Stimulated activated CD8-positive, alpha-beta memory T cell treated with anti-CD3 and anti-CD28 coated beads, Interleukin-4, amount 100 ng/mL, for 4 hours (primary cell): ENCODE results near the gene TMEM170A.
"Not testable (repeated sequence)": the region's sequence is repeated elsewhere in the genome, so short reads cannot be mapped to it uniquely, and the experiment has no call there.

Experiments
- DNase-seq, 2 donors: peaks; one replicate each; pipeline ENCODE4 v3.0.0-alpha.2; 2020; ENCODE audit warnings: low read depth in 2 of 2, low spot score in 1 of 2

Gene TMEM170A

DNA sequence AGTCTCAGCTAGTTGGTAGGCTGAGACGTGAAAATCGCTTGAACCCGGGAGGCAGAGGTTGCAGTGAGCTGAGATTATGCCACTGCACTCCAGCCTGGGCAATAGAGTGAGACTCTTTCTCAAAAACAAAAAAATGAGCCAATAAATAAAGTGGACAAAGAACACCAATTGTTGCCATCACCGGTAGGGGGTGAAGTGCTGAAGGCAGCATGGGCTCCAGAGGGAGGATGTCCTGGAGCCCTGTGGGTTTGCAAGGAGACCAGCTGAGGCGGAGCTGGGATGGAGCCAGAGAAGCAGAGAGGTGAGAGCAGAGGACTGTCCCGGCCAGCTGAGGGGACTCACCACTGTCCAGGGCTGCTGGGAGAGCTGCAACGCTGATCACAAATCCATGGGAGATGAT lies 17.0 kb upstream of the TMEM170A start:
- DNase-seq, result no peak

DNA sequence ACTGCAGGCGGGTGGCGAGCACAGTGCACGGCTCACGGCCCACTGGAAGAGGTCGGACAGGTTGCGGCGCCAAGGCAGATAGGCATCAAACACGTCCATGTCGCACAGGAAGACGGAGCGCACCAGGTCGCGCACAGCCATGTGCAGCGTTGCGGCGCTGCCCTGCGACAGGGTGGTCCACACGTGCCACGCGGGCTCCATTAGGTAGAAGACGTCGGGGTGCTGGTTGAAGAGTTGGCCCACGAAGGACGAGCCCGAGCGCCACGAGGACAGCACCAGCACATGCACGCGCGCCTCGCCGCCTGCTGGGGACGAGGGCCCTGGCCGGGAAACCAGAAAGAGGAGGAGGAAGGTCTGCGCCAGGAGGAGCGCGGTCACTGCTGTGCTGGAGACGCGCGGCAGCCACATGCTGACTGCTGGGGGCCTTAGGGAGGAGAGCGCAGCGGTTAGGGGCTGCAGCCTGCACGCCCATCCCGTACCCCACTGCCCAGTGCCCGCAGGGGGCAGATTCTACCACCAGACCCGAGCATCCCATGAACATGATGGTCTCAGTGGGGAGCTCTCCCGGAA lies 15.0 kb upstream of the TMEM170A start:
- no peak for DNase-seq

DNA sequence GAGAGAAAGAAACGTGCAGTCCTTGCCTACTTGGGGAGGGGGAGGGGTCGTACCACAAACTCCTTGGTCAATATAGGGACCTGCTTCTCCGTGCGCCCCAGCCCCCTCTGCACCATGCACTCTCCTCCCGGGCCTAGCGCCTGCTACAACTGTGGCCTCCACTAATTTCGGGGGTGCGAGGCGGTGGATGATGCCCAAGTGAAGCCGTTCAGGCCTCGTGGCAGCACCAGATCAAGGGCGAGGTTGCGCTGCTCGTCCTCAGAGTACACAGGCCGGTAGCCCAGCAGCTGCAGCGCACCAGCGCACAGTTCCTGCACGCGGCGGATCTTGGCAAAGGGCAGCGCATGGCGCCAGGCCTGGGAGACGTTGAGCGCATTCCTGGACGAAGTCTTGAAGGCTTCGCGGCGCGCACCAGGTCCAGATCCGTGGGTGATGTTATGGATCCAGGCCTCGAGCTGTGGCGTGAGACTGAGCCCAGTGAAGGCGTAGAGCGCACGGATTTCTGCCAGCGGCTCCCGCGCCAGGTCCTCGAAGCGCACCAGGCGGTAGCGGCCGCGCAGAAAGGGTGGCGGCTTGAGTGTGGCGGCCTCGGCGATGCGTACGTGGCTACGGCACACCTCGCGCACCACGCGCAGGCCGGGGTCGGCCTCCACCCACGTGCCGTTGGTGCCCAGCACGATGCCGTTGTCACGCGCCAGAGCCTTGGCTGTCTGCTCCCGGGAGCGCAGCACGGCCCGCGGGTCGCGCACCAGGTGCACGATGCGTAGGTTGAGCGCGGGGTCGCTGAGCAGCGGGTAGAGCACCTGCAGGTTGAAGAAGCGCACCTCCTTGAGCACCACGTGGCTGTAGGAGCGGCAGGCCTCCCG lies 14.2 kb upstream of the TMEM170A start:
- no peak for DNase-seq

DNA sequence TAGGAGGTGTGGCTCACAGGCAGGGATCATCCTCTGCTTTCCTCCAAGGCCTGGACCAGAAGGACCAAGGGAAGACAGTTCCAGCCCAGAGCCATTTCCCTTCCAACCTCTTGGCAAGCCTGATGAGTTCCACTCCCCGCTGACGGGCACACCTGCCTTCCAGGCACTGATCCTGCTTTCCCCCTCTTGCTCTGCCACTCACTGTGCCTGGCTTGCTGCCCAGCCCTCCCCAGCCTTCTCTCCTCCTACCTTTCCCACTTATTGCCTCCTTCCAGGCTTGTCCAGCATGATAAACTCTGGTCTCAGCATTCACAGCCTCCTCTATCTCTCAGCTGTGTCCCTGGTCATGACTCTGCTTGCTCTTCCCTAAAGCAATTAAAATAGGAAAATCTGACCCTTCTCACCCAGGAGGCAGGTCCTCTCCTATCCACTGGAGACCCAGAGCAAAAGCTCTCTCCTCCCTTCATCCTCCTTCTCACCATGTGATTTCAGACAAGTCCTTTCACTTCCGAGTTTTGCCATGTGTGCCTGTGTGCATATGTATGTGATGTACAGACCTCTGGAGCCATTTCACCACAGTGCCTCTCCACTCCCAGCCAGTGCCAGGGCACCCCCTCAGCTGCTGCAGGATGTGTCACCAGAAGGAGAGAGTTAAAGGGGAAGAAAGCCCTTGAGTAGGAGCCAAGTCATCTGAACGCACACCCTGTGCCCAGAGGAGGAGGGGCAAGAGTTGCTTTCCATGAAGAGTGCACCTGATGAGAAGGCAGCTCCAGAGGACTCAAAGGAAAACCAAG lies 13.4 kb upstream of the TMEM170A start:
- DNase-seq, result no peak

DNA sequence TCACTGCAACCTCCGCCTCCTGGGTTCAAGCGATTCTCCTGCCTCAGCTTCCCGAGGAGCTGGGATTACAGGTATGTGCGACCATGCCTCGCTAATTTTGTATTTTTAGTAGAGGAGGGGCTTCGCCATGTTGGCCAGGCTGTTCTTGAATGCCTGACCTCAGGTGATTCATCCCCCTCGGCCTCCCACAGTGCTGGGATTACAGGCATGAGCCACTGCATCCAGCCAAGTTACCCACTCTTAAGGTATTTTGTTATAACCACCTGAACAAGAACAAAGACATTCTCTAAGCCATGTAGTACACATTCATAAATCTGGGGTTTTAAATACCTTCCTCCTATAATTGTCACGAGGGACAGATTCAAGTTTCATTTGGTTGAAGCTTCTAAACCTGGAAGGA lies 12.3 kb upstream of the TMEM170A start:
- no peak for DNase-seq

DNA sequence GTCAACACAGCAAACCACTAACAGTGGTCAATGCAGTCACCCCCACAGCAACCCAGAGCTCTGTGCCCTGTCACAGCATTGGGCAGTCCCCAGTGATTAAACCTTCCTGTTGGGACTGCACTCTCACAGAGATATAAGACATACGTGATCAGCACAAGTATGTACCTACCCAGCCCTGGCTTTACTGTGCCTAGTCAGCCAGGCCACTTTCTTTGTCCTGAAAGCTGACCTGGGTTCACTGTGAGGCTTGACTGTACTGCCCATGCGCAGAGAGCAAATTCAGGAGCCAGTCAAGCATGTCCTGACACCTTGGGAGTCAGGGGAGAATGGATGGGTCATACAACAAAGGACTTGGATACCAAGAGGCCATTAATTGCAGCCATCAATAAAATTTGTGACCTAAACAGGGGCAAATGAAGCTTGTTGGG lies 10.9 kb upstream of the TMEM170A start:
- DNase-seq, result no peak

DNA sequence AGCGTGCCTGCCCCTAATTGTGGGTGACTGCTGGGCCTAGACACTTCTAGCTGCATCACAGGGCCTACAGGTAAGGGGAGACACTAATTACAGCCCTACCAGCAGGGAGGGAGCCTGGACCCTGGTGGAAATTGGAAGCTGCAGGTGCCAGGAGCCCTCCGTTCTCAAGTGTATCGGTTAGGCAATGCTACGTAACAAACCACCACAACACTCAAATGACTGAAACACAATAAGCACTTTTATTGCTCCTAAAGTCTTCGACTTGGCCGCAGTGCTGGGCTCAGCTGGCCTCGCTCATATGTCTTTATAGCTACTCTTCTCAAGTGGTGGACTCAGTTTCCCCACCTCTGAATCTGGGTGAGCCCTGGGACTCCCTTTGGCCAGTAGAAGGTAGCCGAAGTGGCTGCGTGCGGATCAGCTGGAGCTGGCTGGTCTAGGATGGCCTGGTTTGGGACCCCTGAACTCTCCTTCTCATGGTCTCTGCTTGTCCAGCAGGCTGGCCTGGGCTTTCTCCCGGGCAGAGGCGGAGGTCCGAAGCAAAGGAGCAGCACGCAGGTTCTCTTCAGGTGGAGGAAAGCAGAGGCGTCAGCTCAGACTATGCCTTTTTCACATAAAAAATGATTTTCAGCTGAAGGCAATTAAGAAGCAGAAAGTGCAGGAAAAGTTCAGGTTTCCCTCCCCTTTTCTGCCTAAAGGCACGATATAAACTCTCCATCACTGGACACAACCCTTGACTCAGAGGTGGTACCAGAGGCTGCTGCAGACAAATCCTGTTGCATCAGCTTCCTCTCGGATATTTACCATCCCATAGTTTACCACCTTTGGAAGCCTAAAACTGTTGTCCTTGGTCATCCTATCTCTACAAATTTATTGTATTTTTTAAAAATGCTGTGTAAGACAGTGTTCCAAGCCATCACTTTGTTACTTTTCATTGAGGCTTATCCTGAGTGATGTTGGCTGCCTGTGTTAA lies 8.7 kb upstream of the TMEM170A start:
- no peak for DNase-seq

DNA sequence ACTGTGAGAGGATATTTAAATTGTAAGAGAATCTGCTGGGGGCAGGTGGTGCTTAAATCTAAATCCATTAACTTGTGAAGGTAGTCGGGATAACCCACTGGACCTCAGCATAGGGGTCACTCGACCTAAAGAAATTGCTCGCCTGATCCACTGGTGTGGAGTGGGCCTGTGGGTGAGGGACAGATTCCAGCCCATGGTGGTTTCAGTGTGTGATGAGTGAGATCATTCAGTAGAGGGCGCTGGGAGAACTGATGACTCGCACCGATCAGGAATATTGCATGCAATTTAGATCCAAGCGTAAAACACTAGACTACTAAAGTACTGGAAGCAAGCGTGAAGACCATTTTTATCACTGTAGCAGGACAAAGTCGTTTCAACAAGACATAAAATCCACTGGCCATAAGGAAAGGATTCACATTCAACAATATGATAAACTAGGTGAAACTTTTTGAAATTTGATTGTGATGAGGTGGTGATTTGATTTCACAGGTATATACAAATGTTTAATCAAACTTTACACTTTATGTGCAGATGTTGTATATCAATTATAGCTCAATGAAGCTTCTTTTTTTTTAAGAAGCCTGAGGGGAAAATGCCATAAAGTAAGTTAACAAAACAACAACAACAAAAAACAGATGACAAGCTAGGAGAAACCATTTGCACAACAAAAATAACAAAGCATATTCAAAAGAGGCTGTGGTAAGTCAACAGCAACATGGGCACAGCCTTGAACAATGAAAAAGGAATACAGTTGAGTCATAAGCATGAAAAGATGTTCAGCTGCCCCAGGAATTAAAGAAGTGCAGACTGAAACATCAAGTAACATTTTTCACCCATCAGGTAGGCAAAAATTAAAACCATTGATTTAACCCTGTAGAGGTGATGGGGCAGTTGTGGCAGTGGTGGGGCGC lies 7.5 kb upstream of the TMEM170A start:
- no peak for DNase-seq

DNA sequence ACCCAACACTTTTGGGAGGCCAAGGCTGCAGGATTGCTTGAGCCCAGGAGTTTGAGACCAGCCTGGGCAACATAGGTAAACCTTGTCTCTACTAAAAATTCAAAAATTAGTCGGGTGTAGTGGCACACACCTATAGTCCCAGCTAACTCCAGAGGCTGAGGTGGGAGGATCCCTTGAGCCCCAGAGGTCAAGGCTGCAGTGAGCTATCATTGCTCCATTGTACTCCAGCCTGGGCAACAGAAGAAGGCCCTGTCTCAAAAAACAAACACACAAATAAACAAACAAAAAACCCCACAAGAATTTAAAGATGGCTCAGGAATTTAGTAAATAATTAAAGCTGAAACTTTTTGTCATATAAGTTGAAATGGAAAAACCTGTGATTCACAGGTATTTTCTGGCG lies 2.3 kb upstream of the TMEM170A start:
- no peak for DNase-seq

DNA sequence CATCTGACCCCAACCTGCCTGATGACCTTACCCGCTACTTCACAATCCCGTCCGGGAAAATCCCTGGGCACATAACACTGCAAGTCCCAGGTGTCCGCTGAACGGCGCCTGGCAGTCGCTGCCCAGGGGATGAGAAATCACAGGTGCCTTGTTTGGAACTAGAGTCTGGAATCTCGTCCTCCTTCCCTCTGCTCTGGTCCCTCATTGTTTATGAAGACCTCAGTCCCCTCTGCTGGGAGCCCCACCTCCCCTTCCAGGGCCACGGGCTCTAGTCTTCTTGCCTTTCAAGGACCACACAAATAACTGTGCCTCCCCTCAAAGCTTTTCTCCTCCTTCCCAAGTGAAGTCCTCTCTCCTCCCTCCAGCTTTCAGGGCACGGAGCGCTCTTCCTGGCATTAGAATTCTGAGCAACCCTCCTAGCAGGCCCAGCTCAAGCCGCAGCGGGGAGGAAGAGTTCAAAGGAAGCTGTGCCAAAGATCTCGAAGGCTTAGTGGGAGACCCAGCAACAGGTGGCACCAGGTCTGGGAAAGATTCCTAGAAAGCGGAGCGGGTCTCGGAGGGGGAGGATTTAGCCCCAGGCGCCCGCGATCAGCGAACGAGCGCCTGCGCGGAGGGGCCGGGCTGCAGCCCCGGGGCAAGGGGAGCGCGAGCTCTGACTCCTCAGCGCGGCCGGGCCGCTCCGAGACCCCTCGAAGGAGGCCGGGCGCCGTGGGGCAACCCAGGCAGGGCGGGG lies 934 bp downstream of the TMEM170A start:
- DNase-seq, result not testable (repeated sequence)

DNA sequence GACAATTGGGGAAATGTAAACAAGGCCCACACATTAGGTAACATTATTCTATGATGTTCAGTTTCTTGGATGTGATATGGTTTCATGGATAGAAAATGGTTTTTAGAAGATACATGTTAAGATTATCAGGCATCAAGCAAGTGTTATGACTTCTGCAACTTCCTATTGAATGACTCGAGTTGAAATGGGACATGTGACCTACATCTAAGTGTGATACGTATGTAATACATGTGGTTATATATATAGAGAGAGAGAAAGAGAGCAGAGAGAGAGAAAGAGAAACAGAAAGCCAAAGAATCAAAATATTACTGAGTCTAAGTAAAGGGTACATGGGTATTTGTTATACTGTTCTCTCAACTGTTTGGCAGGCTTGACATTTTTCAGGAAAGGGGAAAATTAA lies 1.7 kb downstream of the TMEM170A start:
- DNase-seq, result no peak

DNA sequence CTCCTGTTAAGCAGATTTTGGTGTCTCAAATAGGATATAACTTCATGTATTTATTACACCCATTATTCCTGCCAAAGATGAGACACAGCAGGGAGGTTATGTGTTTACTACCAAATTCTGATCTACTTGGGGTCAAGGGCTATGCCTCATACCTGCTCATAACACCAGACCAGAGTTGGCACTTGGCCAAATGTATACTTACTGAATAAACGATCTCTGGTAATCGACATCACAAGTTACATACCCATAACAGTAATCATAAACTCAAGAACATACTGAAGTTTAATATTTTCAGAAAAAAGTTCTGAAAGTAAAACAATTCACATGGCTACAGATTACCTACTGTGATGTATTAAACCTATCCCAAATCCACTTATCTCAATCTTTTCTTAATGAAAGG lies 2.9 kb downstream of the TMEM170A start:
- DNase-seq, result no peak

DNA sequence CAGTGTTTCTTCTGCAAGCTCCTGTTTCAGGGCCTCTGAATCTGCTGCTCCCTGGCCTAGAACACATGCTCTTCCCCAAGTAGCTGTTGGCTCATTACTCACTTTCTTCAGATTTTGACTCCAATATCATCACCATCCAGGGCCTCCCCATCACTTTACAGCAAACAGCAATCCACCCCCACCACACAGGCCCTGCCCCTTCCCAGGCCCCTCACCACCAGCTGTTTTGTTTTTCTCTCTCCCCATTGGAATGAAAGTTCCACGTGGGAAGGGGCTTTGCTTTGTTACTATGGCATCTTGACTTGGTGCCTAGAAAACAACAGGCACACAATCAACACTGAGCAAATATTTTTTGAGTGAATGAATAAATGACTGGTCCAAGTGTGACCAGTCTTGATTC lies 4.0 kb downstream of the TMEM170A start:
- DNase-seq, result no peak

DNA sequence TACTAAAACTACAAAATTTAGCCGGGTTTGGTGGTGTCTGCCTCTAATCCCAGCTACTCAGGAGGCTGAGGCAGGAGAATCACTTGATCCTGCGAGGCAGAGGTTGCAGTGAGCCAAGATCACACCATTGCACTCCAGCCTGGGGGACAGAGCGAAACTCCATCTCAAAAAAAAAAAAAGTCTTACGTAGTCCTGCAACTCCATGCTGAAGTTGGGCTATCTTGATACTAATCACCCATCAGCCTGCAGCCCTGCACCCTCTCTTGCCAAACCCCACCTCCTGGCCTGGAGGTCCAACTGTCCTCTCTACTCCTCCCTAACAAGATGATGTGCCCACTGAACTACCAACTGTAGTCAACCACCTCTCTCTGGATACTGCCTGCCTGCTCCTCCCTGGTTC lies 4.8 kb downstream of the TMEM170A start:
- DNase-seq, result no peak

DNA sequence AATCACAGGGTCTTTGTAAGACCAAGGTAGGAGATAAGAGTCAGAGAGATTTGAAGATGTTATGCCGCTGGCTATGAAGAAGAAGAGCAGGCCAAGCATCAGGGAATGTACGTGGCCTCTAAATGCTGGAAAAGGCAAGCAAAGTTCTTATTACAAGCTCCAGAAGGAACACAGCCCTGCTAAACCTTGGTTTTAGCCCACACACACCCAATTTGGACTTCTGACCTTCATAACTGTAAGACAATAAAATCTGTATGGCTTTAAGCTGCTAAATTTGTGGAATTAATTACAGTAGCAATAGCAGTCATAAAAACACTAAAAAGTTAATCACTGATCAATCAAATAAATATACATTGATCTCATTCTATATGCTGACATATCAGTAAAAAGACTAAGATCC lies 6.0 kb downstream of the TMEM170A start:
- no peak for DNase-seq

DNA sequence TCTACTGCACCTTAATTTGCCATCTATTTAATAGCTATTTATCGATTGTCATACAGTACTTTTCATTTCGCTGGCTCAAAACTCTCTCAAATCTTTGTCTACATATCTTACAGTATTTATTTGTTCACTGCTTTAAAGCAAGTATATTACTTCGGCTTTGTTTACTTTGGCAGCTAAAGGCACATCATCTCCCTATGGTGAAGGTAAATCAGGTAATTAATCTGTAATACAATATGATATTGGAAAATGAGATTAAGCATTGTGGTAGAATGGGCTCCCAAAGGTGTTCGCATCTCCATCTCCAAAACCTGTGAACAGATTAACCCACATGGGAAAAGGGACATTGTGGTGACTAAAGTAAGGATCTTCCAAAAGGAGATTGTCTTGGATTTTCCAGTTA lies 6.5 kb downstream of the TMEM170A start:
- no peak for DNase-seq

DNA sequence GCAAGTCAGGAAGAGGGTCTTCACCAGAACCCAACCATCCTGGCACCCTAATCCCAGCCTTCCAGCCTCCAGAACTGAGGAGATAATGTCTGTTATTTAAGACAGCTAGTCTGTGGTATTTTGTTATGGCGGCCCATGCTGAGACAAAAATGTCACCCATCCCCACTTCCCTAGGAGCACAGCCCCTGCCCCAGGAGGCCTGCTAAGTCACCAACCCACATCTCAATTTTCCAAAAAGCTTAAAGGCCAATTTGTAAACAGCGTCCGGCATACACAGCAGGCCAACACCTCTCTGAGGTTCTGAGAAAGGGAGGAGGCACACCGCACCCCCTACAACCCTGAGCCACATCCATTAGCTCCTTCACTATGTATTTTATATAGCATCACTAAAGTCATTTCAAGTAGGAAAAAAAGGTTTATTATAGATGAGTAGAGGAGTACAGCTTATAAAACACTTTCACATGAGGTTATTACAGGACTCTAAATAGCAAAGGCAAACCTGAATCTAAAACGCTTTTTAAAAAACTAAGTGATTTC lies 6.9 kb downstream of the TMEM170A start:
- DNase-seq, result no peak

DNA sequence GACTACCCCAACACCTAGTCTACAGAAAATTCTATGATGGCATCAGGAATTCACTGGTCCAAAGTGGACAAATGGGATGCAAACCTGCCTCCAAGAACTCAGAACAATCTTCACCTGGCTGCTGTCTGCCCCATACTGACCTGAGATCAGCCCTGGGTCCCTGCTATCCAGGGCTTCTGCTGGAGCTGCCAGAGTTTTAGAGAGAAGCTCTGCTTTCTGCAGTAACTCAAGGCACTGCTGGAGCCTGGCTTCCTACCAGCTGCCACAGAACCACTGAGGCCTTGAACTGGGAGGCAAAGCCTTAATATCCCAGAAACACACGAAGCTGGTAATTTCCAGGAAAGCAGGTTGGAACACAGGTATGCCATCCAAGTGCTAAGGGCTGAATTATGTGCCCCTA lies 7.5 kb downstream of the TMEM170A start:
- DNase-seq, result no peak

DNA sequence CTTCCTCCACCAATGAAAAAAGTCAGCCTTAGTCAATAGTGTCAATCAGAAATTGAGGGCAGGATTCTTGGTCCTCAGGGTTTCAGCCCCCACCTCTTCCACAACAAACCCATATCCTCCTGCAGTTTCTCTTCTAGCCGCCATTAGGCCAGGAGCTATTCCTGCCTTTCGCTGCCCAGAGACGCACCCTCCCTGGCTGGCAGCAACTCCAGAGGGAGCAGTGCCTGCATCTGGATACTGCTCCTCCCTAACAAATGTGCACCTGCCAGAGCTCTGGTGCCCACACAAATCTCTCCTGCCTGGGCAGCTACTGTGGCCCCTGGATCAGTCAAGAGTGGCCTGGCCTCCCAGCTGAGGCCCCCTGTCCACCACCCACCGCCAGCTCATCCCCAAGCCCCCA lies 8.0 kb downstream of the TMEM170A start:
- DNase-seq, result not testable (repeated sequence)
